Ectodermal cell (in vitro differentiated cells): ENCODE data around the gene TMEM86A. TPM values are rescaled to one million over a fixed set of nuclear protein-coding genes. Genes with fewer than 3 reads are reported as not detected.
A peak's percentile ranks its signal among the peaks of the same experiment; 100 is the strongest.
"Not testable (repeated sequence)": the region's sequence is repeated elsewhere in the genome, so short reads cannot be mapped to it uniquely, and the experiment has no call there.

Experiments
- H3K27ac ChIP-seq: 2 replicates; pipeline ENCODE4 v1.7.0; 2013; ENCODE audit warnings: mild to moderate bottlenecking, low read depth, low read length; ENCODE audit not compliant: insufficient read depth, poor library complexity, severe bottlenecking
- H3K27me3 ChIP-seq: 2 replicates; pipeline ENCODE4 v1.7.0; 2013; ENCODE audit warnings: mild to moderate bottlenecking, low read length; ENCODE audit not compliant: insufficient read depth, control insufficient read depth, poor library complexity, severe bottlenecking
- H3K36me3 ChIP-seq: one replicate; pipeline ENCODE4 v1.7.0; 2013; ENCODE audit warnings: low read length; ENCODE audit not compliant: control insufficient read depth, insufficient read depth
- H3K4me1 ChIP-seq: one replicate; pipeline ENCODE4 v1.7.0; 2013; ENCODE audit warnings: low read length; ENCODE audit not compliant: control insufficient read depth, insufficient read depth
- H3K4me3 ChIP-seq: 2 replicates; pipeline ENCODE4 v1.7.0; 2013; ENCODE audit warnings: low read depth, low read length, control low read depth; ENCODE audit not compliant: insufficient read depth
- H3K9me3 ChIP-seq: 2 replicates; pipeline ENCODE4 v1.7.0; 2013; ENCODE audit warnings: mild to moderate bottlenecking, low read length, moderate library complexity; ENCODE audit not compliant: control insufficient read depth
- WGBS, 2 experiments: methylation state at CpG; one replicate each; pipeline ENCODE4 v1.1.7; 2013; ENCODE audit warnings: missing lambda C conversion rate in 2 of 2; 5-methylcytosine and 5-hydroxymethylcytosine counted together
- polyA plus RNA-seq, 4 experiments: library from polyadenylated mRNA; stranded (reverse); fragments of 50-300 nt; gene quantifications; one replicate each; pipeline ENCODE4 v1.2.3, GENCODE V29; 2013

Gene TMEM86A
- polyA plus RNA-seq (2013, experiment 1 of 4), result 1.6 TPM
- polyA plus RNA-seq (2013, experiment 2 of 4), result 2.3 TPM
- 1.4 TPM for polyA plus RNA-seq (2013, experiment 3 of 4)
- polyA plus RNA-seq (2013, experiment 4 of 4), result 1.7 TPM

GRCh38 chr11:18698341-18699268 lies at the start of gene TMEM86A:
Gene TMEM86A, plus strand, starts transcription at chr11:18698779. Its CDS starts 108 bp downstream, at chr11:18698887.
- Histone ChIP-seq H3K9me3 (no peaks in the 10 kb centered on the region), H3K27ac (no peak within 1 kb of the TSS), H3K27me3 (peaks cover 43% of the 10 kb centered on the region), H3K36me3 (no peaks in the 10 kb centered on the region), H3K4me1 (no peaks in the 10 kb centered on the region), H3K4me3 (peak within 1 kb of the TSS; percentile 66)
- WGBS, 2 experiments, result 3% methylated on average over 98 of the region's 98 CpGs

- 83 to 94% methylated on average over 3 to 4 of the region's 4 CpGs for WGBS, 2 experiments
- Histone ChIP-seq H3K27me3 (no peaks in the 10 kb centered on the region), H3K4me3 (no peak overlapping the region), H3K9me3 (no peaks in the 10 kb centered on the region), H3K27ac (no peak overlapping the region), H3K36me3 (no peaks in the 10 kb centered on the region), H3K4me1 (no peaks in the 10 kb centered on the region)
These were observed 48.2 kb upstream of the TMEM86A start for GRCh38 chr11:18650353-18650752.

GRCh38 chr11:18650859-18651557 lies 47.6 kb upstream of the TMEM86A start:
- no peaks in the 10 kb centered on the region for H3K27me3 ChIP-seq
- WGBS, 2 experiments, result 77 to 79% methylated on average over 19 of the region's 19 CpGs
- no peak overlapping the region for H3K27ac ChIP-seq
- no peak overlapping the region for H3K4me3 ChIP-seq
- H3K36me3 ChIP-seq, result no peaks in the 10 kb centered on the region
- no peaks in the 10 kb centered on the region for H3K4me1 ChIP-seq
- no peaks in the 10 kb centered on the region for H3K9me3 ChIP-seq

GRCh38 chr11:18657673-18658072 lies 40.9 kb upstream of the TMEM86A start:
- no peaks in the 10 kb centered on the region for H3K27me3 ChIP-seq
- H3K36me3 ChIP-seq, result no peaks in the 10 kb centered on the region
- H3K9me3 ChIP-seq, result no peaks in the 10 kb centered on the region
- no peak overlapping the region for H3K4me3 ChIP-seq
- 88 to 92% methylated on average over 5 of the region's 5 CpGs for WGBS, 2 experiments
- no peaks in the 10 kb centered on the region for H3K4me1 ChIP-seq
- H3K27ac ChIP-seq, result no peak overlapping the region

- 71 to 72% methylated on average over 10 of the region's 10 CpGs for WGBS, 2 experiments
- not testable (repeated sequence) for H3K36me3 ChIP-seq, H3K4me3 ChIP-seq
These were observed 33.2 kb upstream of the TMEM86A start for GRCh38 chr11:18665353-18665872.

GRCh38 chr11:18668131-18668530 lies 30.4 kb upstream of the TMEM86A start:
- Histone ChIP-seq H3K9me3 (no peaks in the 10 kb centered on the region), H3K27me3 (no peaks in the 10 kb centered on the region), H3K4me3 (no peak overlapping the region), H3K27ac (no peak overlapping the region), H3K36me3 (no peaks in the 10 kb centered on the region), H3K4me1 (no peaks in the 10 kb centered on the region)
- 90 to 94% methylated on average over 4 of the region's 4 CpGs for WGBS, 2 experiments

More at GRCh38 chr11:18665353-18665872, 33.2 kb upstream of the TMEM86A start:
- not testable (repeated sequence) for H3K4me1 ChIP-seq, H3K9me3 ChIP-seq, H3K27me3 ChIP-seq, H3K27ac ChIP-seq

- H3K27ac ChIP-seq, result no peak overlapping the region
These were observed 29.4 kb upstream of the TMEM86A start for GRCh38 chr11:18669219-18669596.

GRCh38 chr11:18669711-18670110 lies 28.9 kb upstream of the TMEM86A start:
- no peaks in the 10 kb centered on the region for H3K4me1 ChIP-seq
- H3K9me3 ChIP-seq, result no peaks in the 10 kb centered on the region
- no peaks in the 10 kb centered on the region for H3K36me3 ChIP-seq
- no peak overlapping the region for H3K4me3 ChIP-seq
- no peak overlapping the region for H3K27ac ChIP-seq
- WGBS, 2 experiments, result 86 to 89% methylated on average over 4 of the region's 4 CpGs
- H3K27me3 ChIP-seq, result no peaks in the 10 kb centered on the region

More at GRCh38 chr11:18669219-18669596, 29.4 kb upstream of the TMEM86A start:
- H3K4me1 ChIP-seq, result no peaks in the 10 kb centered on the region
- no peak overlapping the region for H3K4me3 ChIP-seq
- WGBS, 2 experiments, result 73 to 87% methylated on average over 2 of the region's 2 CpGs
- no peaks in the 10 kb centered on the region for H3K36me3 ChIP-seq
- H3K27me3 ChIP-seq, result no peaks in the 10 kb centered on the region
- no peaks in the 10 kb centered on the region for H3K9me3 ChIP-seq

- H3K27me3 ChIP-seq, result no peaks in the 10 kb centered on the region
- no peaks in the 10 kb centered on the region for H3K36me3 ChIP-seq
- no peaks in the 10 kb centered on the region for H3K4me1 ChIP-seq
- no peak overlapping the region for H3K4me3 ChIP-seq
- H3K27ac ChIP-seq, result no peak overlapping the region
- no peaks in the 10 kb centered on the region for H3K9me3 ChIP-seq
- 90 to 97% methylated on average over 2 of the region's 2 CpGs for WGBS, 2 experiments
These were observed 27.3 kb upstream of the TMEM86A start for GRCh38 chr11:18671246-18671645.

GRCh38 chr11:18672209-18672608 lies 26.4 kb upstream of the TMEM86A start:
- H3K4me1 ChIP-seq, H3K36me3 ChIP-seq: not testable (repeated sequence)

More at GRCh38 chr11:18672209-18672608, 26.4 kb upstream of the TMEM86A start:
- not testable (repeated sequence) for H3K4me3 ChIP-seq, H3K27ac ChIP-seq, H3K9me3 ChIP-seq, H3K27me3 ChIP-seq
- 89 to 90% methylated on average over 5 of the region's 7 CpGs for WGBS, 2 experiments
